ENCODE measurements around the gene AQP4. TPM values are rescaled to one million over a fixed set of nuclear protein-coding genes. Genes with fewer than 3 reads are reported as not detected.

Gene AQP4
- total and polyA plus RNA-seq, 2 of the 13 experiments (the other 11 are each of a cell fraction or from before 2014, with no cell fraction given), result 0.20 to 0.62 TPM

GRCh38 chr18:26901020-26901419 lies 35.5 kb upstream of the AQP4 start:
- no peak for TF ChIP-seq ELF4 (CRISPR knock-in tag; IDR thresholded peaks at IDR 0.05; ENCODE audit: borderline replicate concordance)
- no peak for TF ChIP-seq ZNF383 (CRISPR knock-in tag; IDR thresholded peaks at IDR 0.05; ENCODE audit: borderline replicate concordance)
- no peak for DNase-seq (ENCODE audit: low spot score)
- H3K79me2 ChIP-seq (ENCODE audit: insufficient read depth, low read length), result no peaks in the 10 kb centered on the region
- ChIA-PET CTCF (ENCODE audit: low intra/inter-chr PET ratio, low total read pairs) (no interaction called here), POLR2A (no interaction called here)
- H3K27ac ChIP-seq (ENCODE audit: extremely low read length, insufficient read depth, low read length), result no peak overlapping the region
- H4K20me1 ChIP-seq (ENCODE audit: insufficient read depth, low read length), result no peaks in the 10 kb centered on the region
- ATAC-seq, result no peak
- no peaks in the 10 kb centered on the region for H3K4me1 ChIP-seq (ENCODE audit: insufficient read depth, low read length)
- H3K9me3 ChIP-seq (ENCODE audit: low read length), result peaks cover 16% of the 10 kb centered on the region
- no peaks in the 10 kb centered on the region for H3K36me3 ChIP-seq (replicated peaks in 1 of 2; ENCODE audit: control insufficient read depth in 1 of 2, insufficient read depth in 2 of 2, low read length in 2 of 2)
- no peak for FAIRE-seq
- H2AFZ ChIP-seq (ENCODE audit: low read length), result no peak overlapping the region
- no peak overlapping the region for H3K4me2 ChIP-seq (ENCODE audit: low read depth, low read length)
- H3K9ac ChIP-seq (ENCODE audit: insufficient read depth, low read depth, low read length), result no peak overlapping the region
- intact Hi-C loops (cut with micrococcal nuclease; ENCODE audit: unreplicated experiment), result no loop called here
- in situ Hi-C loops (cut with HindIII; ENCODE audit: extremely low pct_ligation_motif_present, low pct_unique_long_range_greater_than_20kb), result no loop called here
- H3K27me3 ChIP-seq (ENCODE audit: control insufficient read depth in 1 of 2, insufficient read depth in 2 of 2, low read length in 2 of 2), result no peaks in the 10 kb centered on the region
- BruUV-seq (replicated peaks), result no TSS peak
- no peak overlapping the region for H3K4me3 ChIP-seq (replicated peaks in 1 of 3; ENCODE audit: insufficient read depth in 1 of 3, low read depth in 2 of 3, low read length in 3 of 3)

- WGBS (ENCODE audit: low lambda C conversion rate), result 0% methylated on average over 1 of the region's 1 CpG
- Histone ChIP-seq H2AFZ (ENCODE audit: low read length) (no peak overlapping the region), H3K9me3 (ENCODE audit: low read length) (no peaks in the 10 kb centered on the region), H3K4me2 (ENCODE audit: low read depth, low read length) (no peak overlapping the region), H3K27ac (ENCODE audit: extremely low read length, insufficient read depth, low read length) (no peak overlapping the region), H3K4me1 (ENCODE audit: insufficient read depth, low read length) (no peaks in the 10 kb centered on the region), H3K27me3 (ENCODE audit: control insufficient read depth in 1 of 2, insufficient read depth in 2 of 2, low read length in 2 of 2) (no peaks in the 10 kb centered on the region; a peak in 1 of 5 replicates), H3K9ac (ENCODE audit: insufficient read depth, low read depth, low read length) (no peak overlapping the region), H3K36me3 (replicated peaks in 1 of 2; ENCODE audit: control insufficient read depth in 1 of 2, insufficient read depth in 2 of 2, low read length in 2 of 2) (no peaks in the 10 kb centered on the region), H3K79me2 (ENCODE audit: insufficient read depth, low read length) (no peaks in the 10 kb centered on the region), H4K20me1 (ENCODE audit: insufficient read depth, low read length) (no peaks in the 10 kb centered on the region), H3K4me3 (replicated peaks in 1 of 3; ENCODE audit: insufficient read depth in 1 of 3, low read depth in 2 of 3, low read length in 3 of 3) (no peak overlapping the region)
- DNase-seq (ENCODE audit: low spot score) (no peak), FAIRE-seq (no peak), ATAC-seq (no peak)
- intact Hi-C loops (cut with micrococcal nuclease; ENCODE audit: unreplicated experiment) (no loop called here), in situ Hi-C loops (cut with HindIII; ENCODE audit: extremely low pct_ligation_motif_present, low pct_unique_long_range_greater_than_20kb) (no loop called here)
- CTCF ChIA-PET (ENCODE audit: low intra/inter-chr PET ratio, low total read pairs), result no interaction called here
- no TSS peak for BruUV-seq (replicated peaks)
- POLR2A ChIA-PET, result no interaction called here
- no peak for TF ChIP-seq TGIF2 (CRISPR knock-in tag; IDR thresholded peaks at IDR 0.05)
- no peak for TF ChIP-seq USF2 (IDR thresholded peaks at IDR 0.05; ENCODE audit: low read depth, low read length)
- TF ChIP-seq USF2 (CRISPR knock-in tag; IDR thresholded peaks at IDR 0.05; ENCODE audit: borderline replicate concordance), result no peak
- no peak for TF ChIP-seq TSC22D2 (CRISPR knock-in tag; IDR thresholded peaks at IDR 0.05; ENCODE audit: borderline replicate concordance)
- TF ChIP-seq FOXA1 (IDR thresholded peaks at IDR 0.05), result no peak
- TF ChIP-seq FOXA1 (CRISPR knock-in tag; IDR thresholded peaks at IDR 0.05), result no peak
- no peak for TF ChIP-seq MXD1 (CRISPR knock-in tag; IDR thresholded peaks at IDR 0.05)
- TF ChIP-seq IKZF5 (CRISPR knock-in tag; IDR thresholded peaks at IDR 0.05), result no peak
- TF ChIP-seq ARID4A (CRISPR knock-in tag; IDR thresholded peaks at IDR 0.05; ENCODE audit: borderline replicate concordance), result no peak
- no peak for TF ChIP-seq ZNF775 (CRISPR knock-in tag; IDR thresholded peaks at IDR 0.05; ENCODE audit: borderline replicate concordance)
Measured at GRCh38 chr18:26894426-26894825, 28.9 kb upstream of the AQP4 start.

Data from HepG2 (cell line).